Putamen (tissue), 1 donor: Measurements from ENCODE around the gene PPP1R1A.
A peak's percentile ranks its signal among the peaks of the same experiment; 100 is the strongest.

Source experiments
- DNase-seq: peaks from one replicate; pipeline ENCODE4 v3.0.0-alpha.2; 2016; ENCODE audit warnings: low spot score

The PPP1R1A gene

GRCh38 chr12:54529581-54529980, 58.9 kb downstream of the PPP1R1A start:
- DNase-seq, result peak; percentile 79
